Stimulated activated CD4-positive, alpha-beta T cell treated with anti-CD3 and anti-CD28 coated beads, Interleukin-4, amount 100 ng/mL, for 4 hours (primary cell): ENCODE results near the gene ATP11A.

Experiments
- DNase-seq, 2 experiments: peaks; one replicate each; pipeline ENCODE4 v3.0.0-alpha.2; 2020

ATP11A gene

GRCh38 chr13:112689303-112690245 lies at the start of gene ATP11A:
Gene ATP11A, plus strand, starts transcription at chr13:112690038. Its CDS starts 379 bp downstream, at chr13:112690417.
- peak; percentile 79 to 83 for DNase-seq

GRCh38 chr13:112641456-112642089 lies 48.3 kb upstream of the ATP11A start:
- DNase-seq = no peak

GRCh38 chr13:112642090-112642460 lies 47.8 kb upstream of the ATP11A start:
- DNase-seq = no peak

- no peak for DNase-seq
Observed at GRCh38 chr13:112643759-112644459, 45.9 kb upstream of the ATP11A start.

GRCh38 chr13:112645327-112645914 lies 44.4 kb upstream of the ATP11A start:
- DNase-seq = no peak

- no peak for DNase-seq
Observed at GRCh38 chr13:112647256-112647655, 42.6 kb upstream of the ATP11A start.

- no peak for DNase-seq
Observed at GRCh38 chr13:112648101-112648500, 41.7 kb upstream of the ATP11A start.

- DNase-seq = no peak
Observed at GRCh38 chr13:112648966-112649690, 40.7 kb upstream of the ATP11A start.

GRCh38 chr13:112651311-112651710 lies 38.5 kb upstream of the ATP11A start:
- DNase-seq = no peak

GRCh38 chr13:112651750-112652511 lies 37.9 kb upstream of the ATP11A start:
- DNase-seq = no peak

- DNase-seq = no peak
Observed at GRCh38 chr13:112652512-112653070, 37.2 kb upstream of the ATP11A start.

GRCh38 chr13:112653071-112653470 lies 36.8 kb upstream of the ATP11A start:
- no peak for DNase-seq

GRCh38 chr13:112655913-112656312 lies 33.9 kb upstream of the ATP11A start:
- no peak for DNase-seq

GRCh38 chr13:112657850-112658445 lies 31.9 kb upstream of the ATP11A start:
- DNase-seq = no peak

GRCh38 chr13:112658808-112659207 lies 31.0 kb upstream of the ATP11A start:
- DNase-seq = no peak

- no peak for DNase-seq
Observed at GRCh38 chr13:112661291-112661690, 28.5 kb upstream of the ATP11A start.

- DNase-seq = no peak
Observed at GRCh38 chr13:112664501-112665203, 25.2 kb upstream of the ATP11A start.

- no peak for DNase-seq
Observed at GRCh38 chr13:112668924-112669323, 20.9 kb upstream of the ATP11A start.

GRCh38 chr13:112669881-112670499 lies 19.8 kb upstream of the ATP11A start:
- DNase-seq = no peak

- no peak for DNase-seq
Observed at GRCh38 chr13:112670864-112671263, 19.0 kb upstream of the ATP11A start.
